ENCODE data around the gene SLC35A5. TPM values are rescaled to one million over a fixed set of nuclear protein-coding genes. Genes with fewer than 3 reads are reported as not detected.

SLC35A5 gene
- total and polyA plus RNA-seq, 9 donors, result 21.8 to 44.8 (median 28.2) TPM

DNA sequence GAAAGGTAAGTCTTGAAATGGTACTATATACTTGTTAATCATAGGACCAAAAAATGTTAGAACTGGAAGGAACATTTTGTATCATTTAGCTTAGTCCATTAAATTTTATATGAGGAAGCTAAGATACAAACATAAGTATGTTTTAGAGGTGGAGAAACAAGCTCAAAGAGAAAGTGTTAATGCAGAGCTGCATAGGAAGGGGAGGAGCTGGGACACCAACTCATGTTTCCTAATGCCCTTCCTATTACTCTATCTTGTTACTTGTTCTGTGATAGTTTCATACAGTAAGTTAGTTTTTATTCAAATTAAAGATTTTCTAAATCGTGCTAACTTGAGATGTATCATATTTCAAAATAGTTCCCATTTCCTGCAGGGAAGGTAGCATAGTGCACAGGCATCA, 7.4 kb downstream of the SLC35A5 start:
- TF ChIP-seq EP300 (IDR thresholded peaks at IDR 0.05) (no peak), POLR2A (IDR thresholded peaks at IDR 0.05) (no peak), CTCF (IDR thresholded peaks at IDR 0.05) (no peak)
- no peak overlapping the region for H3K4me3 ChIP-seq
- intact Hi-C loops (cut with DNase I), result no loop called here
- no peak overlapping the region for H3K27ac ChIP-seq
- DNase-seq, result no peak
- H3K36me3 ChIP-seq, result no peaks in the 10 kb centered on the region
- WGBS, 3 donors, result 11 to 33% (median 17%) methylated on average over 1 of the region's 1 CpG
- no peaks in the 10 kb centered on the region for H3K9me3 ChIP-seq
- no peaks in the 10 kb centered on the region for H3K27me3 ChIP-seq
- no peaks in the 10 kb centered on the region for H3K4me1 ChIP-seq (ENCODE audit: insufficient read depth)

DNA sequence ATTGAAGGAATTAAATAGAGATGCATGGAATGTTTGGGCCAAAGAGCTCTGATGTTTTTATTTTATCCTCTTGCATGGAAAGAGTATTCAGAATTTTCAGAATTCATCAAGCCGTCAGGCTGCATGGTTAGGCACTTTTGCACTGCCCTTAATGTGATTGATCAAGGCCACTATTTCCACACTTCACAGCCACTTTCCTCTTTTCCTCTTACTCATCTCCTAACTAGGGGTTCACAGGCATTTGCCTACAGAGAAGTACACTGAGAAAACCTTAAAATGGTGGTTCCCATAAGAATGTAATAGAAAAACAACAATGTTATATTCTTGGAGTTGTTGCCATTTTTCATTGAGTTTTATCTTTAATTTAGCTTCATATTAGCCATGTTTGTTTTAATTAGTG, 10.9 kb downstream of the SLC35A5 start:
- H3K27ac ChIP-seq, result no peak overlapping the region
- intact Hi-C loops (cut with DNase I), result no loop called here
- H3K4me3 ChIP-seq, result no peak overlapping the region
- no peaks in the 10 kb centered on the region for H3K4me1 ChIP-seq (ENCODE audit: insufficient read depth)
- WGBS, 3 donors, result 96 to 100% (median 98%) methylated on average over 1 of the region's 1 CpG
- H3K27me3 ChIP-seq, result no peaks in the 10 kb centered on the region
- no peaks in the 10 kb centered on the region for H3K9me3 ChIP-seq
- H3K36me3 ChIP-seq, result no peaks in the 10 kb centered on the region
- no peak for DNase-seq
- TF ChIP-seq CTCF (IDR thresholded peaks at IDR 0.05) (no peak), EP300 (IDR thresholded peaks at IDR 0.05) (no peak), POLR2A (IDR thresholded peaks at IDR 0.05) (no peak)

DNA sequence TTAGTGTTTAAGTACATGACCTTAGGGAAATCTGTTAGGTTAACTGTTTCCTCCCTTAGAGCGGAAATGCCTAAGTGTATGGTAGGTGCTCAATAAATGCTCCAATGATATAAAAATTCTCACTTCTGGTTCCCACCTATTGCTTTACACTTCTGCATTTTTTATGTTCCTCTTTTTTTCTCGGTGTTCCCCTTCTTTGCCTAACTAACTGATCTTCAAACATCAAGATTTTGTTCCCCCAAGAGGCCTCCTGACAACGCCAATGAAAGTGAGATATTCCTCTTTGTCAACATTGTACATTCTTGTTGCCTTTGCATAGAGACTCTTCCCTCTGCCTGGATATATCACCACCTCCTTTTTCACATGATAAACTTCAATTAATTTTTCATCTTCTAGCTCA, 17.4 kb downstream of the SLC35A5 start:
- intact Hi-C loops (cut with DNase I), result loop anchor here in 1 of 4 donors (5.0 kb wide), 1 partner anchor 233 kb away; no protein-coding TSS in a partner anchor
- 89 to 93% (median 91%) methylated on average over 3 of the region's 3 CpGs for WGBS, 3 donors
- H3K36me3 ChIP-seq, result no peaks in the 10 kb centered on the region
- H3K27me3 ChIP-seq, result no peaks in the 10 kb centered on the region
- TF ChIP-seq EP300 (IDR thresholded peaks at IDR 0.05), result no peak
- no peak for TF ChIP-seq CTCF (IDR thresholded peaks at IDR 0.05)
- TF ChIP-seq POLR2A (IDR thresholded peaks at IDR 0.05), result no peak
- no peak overlapping the region for H3K27ac ChIP-seq
- H3K4me1 ChIP-seq (ENCODE audit: insufficient read depth), result peaks cover 2% of the 10 kb centered on the region
- DNase-seq, result no peak
- no peaks in the 10 kb centered on the region for H3K9me3 ChIP-seq
- no peak overlapping the region for H3K4me3 ChIP-seq

- WGBS, 3 donors, result 24 to 44% (median 42%) methylated on average over 3 of the region's 3 CpGs
- no peaks in the 10 kb centered on the region for H3K9me3 ChIP-seq
- H3K36me3 ChIP-seq, result no peaks in the 10 kb centered on the region
- no peak overlapping the region for H3K4me3 ChIP-seq
- intact Hi-C loops (cut with DNase I), result loop anchor here in 2 of 4 donors (5.0 to 10.0 kb wide), 5 partner anchors 55 to 405 kb away; partner anchors contain the start of gene CCDC80 (in 1 of the 2)
- peak overlapping the region in 1 of 2 donors; percentile 30 for H3K27ac ChIP-seq
- no peak for TF ChIP-seq EP300 (IDR thresholded peaks at IDR 0.05)
- no peak for TF ChIP-seq CTCF (IDR thresholded peaks at IDR 0.05)
- no peak for TF ChIP-seq POLR2A (IDR thresholded peaks at IDR 0.05)
- no peak for DNase-seq
- peaks cover 2% of the 10 kb centered on the region for H3K4me1 ChIP-seq (ENCODE audit: insufficient read depth)
- H3K27me3 ChIP-seq, result no peaks in the 10 kb centered on the region
Observed at GRCh38 chr3:112579697-112580096, 17.9 kb downstream of the SLC35A5 start.
